Caco-2 (cell line): Measurements from ENCODE around the gene AMBRA1. TPM values are rescaled to one million over a fixed set of nuclear protein-coding genes. Genes with fewer than 3 reads are reported as not detected.

ENCODE experiments used
- BruUV-seq: library from RNA; stranded (reverse); fragments of 400-500 nt; replicated peaks from 2 replicates; lab custom pipeline; 2021; lab: Mats Ljungman, UMichigan
- CTCF ChIA-PET: fragments of 300-600 bp; sonication (Branson Sonifier 250); formaldehyde crosslinking; loops from one replicate; lab custom pipeline; 2022; ENCODE audit warnings: antibody characterized with exemption; lab: Charles Lee
- POLR2A ChIA-PET: fragments of 300-600 bp; sonication (Branson Sonifier 250); formaldehyde crosslinking; loops from one replicate; lab custom pipeline; 2022; ENCODE audit warnings: antibody characterized with exemption; lab: Charles Lee
- DNase-seq, 2 experiments: peaks; one replicate each; pipeline versions ENCODE4 v3.0.0 to v3.0.0-alpha.2; 2020 to 2022
- H3K27me3 ChIP-seq: replicated peaks from 2 replicates; pipeline ENCODE4 v1.6.0; 2011; ENCODE audit warnings: low read length; ENCODE audit not compliant: control insufficient read depth, insufficient read depth
- H3K36me3 ChIP-seq: 2 replicates; pipeline ENCODE4 v1.5.1; 2011; ENCODE audit warnings: low read length; ENCODE audit not compliant: control insufficient read depth, insufficient read depth
- H3K4me1 ChIP-seq: fragments of 250-450 bp; sonication (Bioruptor Pico); 2 replicates; pipeline ENCODE4 v1.5.1; 2020; ENCODE audit warnings: mild to moderate bottlenecking
- H3K4me3 ChIP-seq: 2 replicates; pipeline ENCODE4 v1.5.1; 2011; ENCODE audit warnings: low read depth, mild to moderate bottlenecking, control low read depth, low read length
- H3K9me3 ChIP-seq: fragments of 250-450 bp; sonication (Bioruptor Pico); 2 replicates; pipeline ENCODE4 v1.5.1; 2020; ENCODE audit warnings: mild to moderate bottlenecking, moderate library complexity
- H3K27ac Mint-ChIP-seq: one replicate; pipeline ENCODE4 v1.8.0; 2022; ENCODE audit warnings: mixed read lengths; ENCODE audit not compliant: unreplicated experiment
- H3K27me3 Mint-ChIP-seq: one replicate; pipeline ENCODE4 v1.8.0; 2022; ENCODE audit warnings: mixed read lengths; ENCODE audit not compliant: insufficient read depth, unreplicated experiment
- H3K36me3 Mint-ChIP-seq: one replicate; pipeline ENCODE4 v1.8.0; 2022; ENCODE audit warnings: mild to moderate bottlenecking, mixed read lengths; ENCODE audit not compliant: insufficient read depth, unreplicated experiment
- H3K4me1 Mint-ChIP-seq: one replicate; pipeline ENCODE4 v1.8.0; 2022; ENCODE audit warnings: low read depth, mixed read lengths; ENCODE audit not compliant: unreplicated experiment
- H3K4me3 Mint-ChIP-seq: one replicate; pipeline ENCODE4 v1.8.0; 2022; ENCODE audit warnings: mild to moderate bottlenecking, moderate library complexity, mixed read lengths; ENCODE audit not compliant: unreplicated experiment
- H3K9me3 Mint-ChIP-seq: one replicate; pipeline ENCODE4 v1.8.0; 2022; ENCODE audit warnings: mixed read lengths; ENCODE audit not compliant: unreplicated experiment
- intact Hi-C: fragments of 100-400 bp; cut with micrococcal nuclease; formaldehyde crosslinking; loops from one replicate; pipeline ENCODE4 v1.10.0; 2022; ENCODE audit not compliant: unreplicated experiment
- total RNA-seq: library from RNA; stranded (reverse); gene quantifications from 2 replicates; pipeline ENCODE4 v1.2.3, GENCODE V29; 2022
- TF ChIP-seq, protein P1 (sequence below), 2 experiments: fragments of 200-600 bp in 1 of 2; IDR thresholded peaks; 1 replicate in 1 of 2; 2 replicates in 1 of 2; pipeline versions ENCODE4 v1.5.1 to v1.8.0; 2011 to 2022; ENCODE audit warnings: antibody characterized with exemption in 1 of 2, control low read depth in 1 of 2, inconsistent platforms in 1 of 2, low read depth in 1 of 2, low read length in 1 of 2, mild to moderate bottlenecking in 1 of 2, moderate library complexity in 1 of 2; ENCODE audit not compliant: insufficient read depth in 1 of 2, severe bottlenecking in 1 of 2, unreplicated experiment in 1 of 2

Gene AMBRA1
- total RNA-seq, 1 experiment from 2014 or later, result 48.1 TPM

GRCh38 chr11:46604796-46605195, 11.0 kb upstream of the AMBRA1 start:
- DNase-seq, result no peak
- Mint-ChIP-seq H3K4me1 (no peaks in the 10 kb centered on the region), H3K27me3 (no peaks in the 10 kb centered on the region), H3K9me3 (no peaks in the 10 kb centered on the region), H3K4me3 (no peak overlapping the region), H3K36me3 (no peaks in the 10 kb centered on the region), H3K27ac (no peak overlapping the region)
- Histone ChIP-seq H3K4me3 (no peak overlapping the region), H3K9me3 (no peaks in the 10 kb centered on the region), H3K27me3 (no peaks in the 10 kb centered on the region), H3K4me1 (no peaks in the 10 kb centered on the region), H3K36me3 (no peaks in the 10 kb centered on the region)
- no TSS peak for BruUV-seq
- TF ChIP-seq, protein P1, sequence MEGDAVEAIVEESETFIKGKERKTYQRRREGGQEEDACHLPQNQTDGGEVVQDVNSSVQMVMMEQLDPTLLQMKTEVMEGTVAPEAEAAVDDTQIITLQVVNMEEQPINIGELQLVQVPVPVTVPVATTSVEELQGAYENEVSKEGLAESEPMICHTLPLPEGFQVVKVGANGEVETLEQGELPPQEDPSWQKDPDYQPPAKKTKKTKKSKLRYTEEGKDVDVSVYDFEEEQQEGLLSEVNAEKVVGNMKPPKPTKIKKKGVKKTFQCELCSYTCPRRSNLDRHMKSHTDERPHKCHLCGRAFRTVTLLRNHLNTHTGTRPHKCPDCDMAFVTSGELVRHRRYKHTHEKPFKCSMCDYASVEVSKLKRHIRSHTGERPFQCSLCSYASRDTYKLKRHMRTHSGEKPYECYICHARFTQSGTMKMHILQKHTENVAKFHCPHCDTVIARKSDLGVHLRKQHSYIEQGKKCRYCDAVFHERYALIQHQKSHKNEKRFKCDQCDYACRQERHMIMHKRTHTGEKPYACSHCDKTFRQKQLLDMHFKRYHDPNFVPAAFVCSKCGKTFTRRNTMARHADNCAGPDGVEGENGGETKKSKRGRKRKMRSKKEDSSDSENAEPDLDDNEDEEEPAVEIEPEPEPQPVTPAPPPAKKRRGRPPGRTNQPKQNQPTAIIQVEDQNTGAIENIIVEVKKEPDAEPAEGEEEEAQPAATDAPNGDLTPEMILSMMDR (IDR thresholded peaks at IDR 0.05; ENCODE audit: insufficient read depth in 1 of 2, low read depth in 1 of 2, low read length in 1 of 2, severe bottlenecking in 1 of 2, unreplicated experiment in 1 of 2), result no peak
- intact Hi-C loops, result no loop called here
- ChIA-PET POLR2A (interaction anchor here (0.6 kb wide), 1 partner anchor 115 kb away, joined by 7 read pairs; no protein-coding TSS in a partner anchor), CTCF (no interaction called here)

GRCh38 chr11:46603704-46604308, 10.0 kb upstream of the AMBRA1 start:
- H3K27me3 ChIP-seq, result no peaks in the 10 kb centered on the region
- intact Hi-C loops, result no loop called here
- Mint-ChIP-seq H3K36me3 (no peaks in the 10 kb centered on the region), H3K27ac (no peak overlapping the region), H3K4me1 (no peaks in the 10 kb centered on the region), H3K9me3 (no peaks in the 10 kb centered on the region), H3K27me3 (no peaks in the 10 kb centered on the region), H3K4me3 (no peak overlapping the region)
- TF ChIP-seq, protein P1 (IDR thresholded peaks at IDR 0.05; ENCODE audit: insufficient read depth in 1 of 2, low read depth in 1 of 2, low read length in 1 of 2, severe bottlenecking in 1 of 2, unreplicated experiment in 1 of 2), result no peak
- H3K4me3 ChIP-seq, result no peak overlapping the region
- DNase-seq, result no peak
- no peaks in the 10 kb centered on the region for H3K9me3 ChIP-seq
- no TSS peak for BruUV-seq
- ChIA-PET POLR2A (no interaction called here), CTCF (no interaction called here)
- no peaks in the 10 kb centered on the region for H3K4me1 ChIP-seq
- H3K36me3 ChIP-seq, result no peaks in the 10 kb centered on the region

GRCh38 chr11:46601129-46601528, 7.3 kb upstream of the AMBRA1 start:
- Histone ChIP-seq H3K4me1 (peaks cover 15% of the 10 kb centered on the region; the same call in 1 of the 2 replicates), H3K9me3 (no peaks in the 10 kb centered on the region), H3K36me3 (no peaks in the 10 kb centered on the region), H3K4me3 (no peak overlapping the region), H3K27me3 (no peaks in the 10 kb centered on the region)
- TF ChIP-seq, protein P1 (IDR thresholded peaks at IDR 0.05; ENCODE audit: insufficient read depth in 1 of 2, low read depth in 1 of 2, low read length in 1 of 2, severe bottlenecking in 1 of 2, unreplicated experiment in 1 of 2), result no peak
- no peaks in the 10 kb centered on the region for H3K27me3 Mint-ChIP-seq
- no peaks in the 10 kb centered on the region for H3K9me3 Mint-ChIP-seq
- intact Hi-C loops, result no loop called here
- no TSS peak for BruUV-seq
- no peak overlapping the region for H3K27ac Mint-ChIP-seq
- POLR2A ChIA-PET, result no interaction called here
- no peak overlapping the region for H3K4me3 Mint-ChIP-seq
- H3K36me3 Mint-ChIP-seq, result no peaks in the 10 kb centered on the region
- CTCF ChIA-PET, result no interaction called here
- peaks cover 8% of the 10 kb centered on the region for H3K4me1 Mint-ChIP-seq
- DNase-seq, result no peak
